Endodermal cell (in vitro differentiated cells): ENCODE results near the gene IL36A. TPM values are rescaled to one million over a fixed set of nuclear protein-coding genes. Genes with fewer than 3 reads are reported as not detected.

Experiments
- DNase-seq: peaks from one replicate; pipeline ENCODE4 v3.0.0-alpha.2; 2017
- H3K27ac ChIP-seq: 2 replicates; pipeline ENCODE4 v1.5.1; 2013; ENCODE audit warnings: mild to moderate bottlenecking, low read depth, low read length, moderate library complexity
- H3K27me3 ChIP-seq: 2 replicates; pipeline ENCODE4 v1.6.1; 2013; ENCODE audit warnings: mild to moderate bottlenecking, low read length, moderate library complexity; ENCODE audit not compliant: insufficient read depth, control insufficient read depth, poor library complexity, severe bottlenecking
- H3K36me3 ChIP-seq: 2 replicates; pipeline ENCODE4 v1.7.0; 2013; ENCODE audit warnings: mild to moderate bottlenecking, low read length, moderate library complexity; ENCODE audit not compliant: control insufficient read depth, insufficient read depth
- H3K4me1 ChIP-seq: one replicate; pipeline ENCODE4 v1.7.0; 2013; ENCODE audit warnings: low read length; ENCODE audit not compliant: control insufficient read depth, insufficient read depth
- H3K4me3 ChIP-seq: 2 replicates; pipeline ENCODE4 v1.5.1; 2013; ENCODE audit warnings: mild to moderate bottlenecking, low read length, moderate library complexity
- H3K9ac ChIP-seq: 2 replicates; pipeline ENCODE4 v1.6.1; 2013; ENCODE audit warnings: mild to moderate bottlenecking, low read length, moderate library complexity; ENCODE audit not compliant: poor library complexity, severe bottlenecking; ENCODE audit errors: extremely low read depth
- H3K9me3 ChIP-seq: 2 replicates; pipeline ENCODE4 v1.6.1; 2013; ENCODE audit warnings: mild to moderate bottlenecking, low read length, moderate library complexity; ENCODE audit not compliant: control insufficient read depth
- H3K27ac Mint-ChIP-seq: 2 replicates; pipeline ENCODE4 v1.8.0; 2020; ENCODE audit warnings: mixed read lengths
- H3K27me3 Mint-ChIP-seq: 2 replicates; pipeline ENCODE4 v1.8.0; 2021; ENCODE audit warnings: mild to moderate bottlenecking, mixed read lengths; ENCODE audit not compliant: insufficient read depth
- H3K36me3 Mint-ChIP-seq: 2 replicates; pipeline ENCODE4 v1.8.0; 2020; ENCODE audit warnings: low read depth, mixed read lengths
- H3K4me1 Mint-ChIP-seq: 2 replicates; pipeline ENCODE4 v1.8.0; 2020; ENCODE audit warnings: mixed read lengths
- H3K4me3 Mint-ChIP-seq: 2 replicates; pipeline ENCODE4 v1.8.0; 2020; ENCODE audit warnings: mild to moderate bottlenecking, moderate library complexity, mixed read lengths
- H3K9me3 Mint-ChIP-seq: 2 replicates; pipeline ENCODE4 v1.8.0; 2020; ENCODE audit warnings: mild to moderate bottlenecking, mixed read lengths
- CTCF ChIP-seq: fragments of 200-600 bp; sonication (generic); conservative IDR thresholded peaks from 2 replicates; pipeline ENCODE4 v1.5.0; 2021; ENCODE audit warnings: antibody characterized with exemption, mild to moderate bottlenecking
- WGBS, 2 experiments: methylation state at CpG; one replicate each; pipeline versions ENCODE4 v1.1.5 to v1.1.7; 2013; ENCODE audit warnings: missing lambda C conversion rate in 2 of 2, mixed read lengths in 1 of 2; ENCODE audit not compliant: insufficient coverage in 1 of 2, insufficient read length in 1 of 2; 5-methylcytosine and 5-hydroxymethylcytosine counted together
- total RNA-seq, 2 donors: library from RNA; stranded (reverse); fragmentation: NEBNext Ultra II Directional in 1 of 2; extraction: Animal tissue kit (Norgen Biotek cat#: 25700) in 1 of 2; gene quantifications; 2 replicates in 1 of 2; 3 replicates in 1 of 2; pipeline ENCODE4 v1.2.1, GENCODE V29; 2021

Gene IL36A
- total RNA-seq, 2 donors from 2014 or later: not detected

GRCh38 chr2:113025737-113026136, 20.5 kb downstream of the IL36A start:
- WGBS, 2 experiments: 53 to 60% methylated on average over 2 of the region's 2 CpGs
- no peaks in the 10 kb centered on the region for H3K4me1 ChIP-seq

GRCh38 chr2:113027691-113028090, 22.4 kb downstream of the IL36A start:
- Histone ChIP-seq H3K36me3 (no peaks in the 10 kb centered on the region), H3K27me3 (peaks cover 88% of the 10 kb centered on the region), H3K4me1 (no peaks in the 10 kb centered on the region), H3K27ac (no peak overlapping the region), H3K4me3 (no peak overlapping the region), H3K9ac (no peak overlapping the region), H3K9me3 (no peaks in the 10 kb centered on the region)
- Mint-ChIP-seq H3K36me3 (no peaks in the 10 kb centered on the region), H3K4me1 (no peaks in the 10 kb centered on the region), H3K4me3 (no peak overlapping the region), H3K9me3 (no peaks in the 10 kb centered on the region), H3K27ac (no peak overlapping the region), H3K27me3 (peaks cover 61% of the 10 kb centered on the region)
- DNase-seq: no peak
- TF ChIP-seq CTCF: no peak
- 84 to 88% methylated on average over 2 of the region's 2 CpGs for WGBS, 2 experiments

More at GRCh38 chr2:113025737-113026136, 20.5 kb downstream of the IL36A start:
- Histone ChIP-seq H3K9ac (no peak overlapping the region), H3K27ac (no peak overlapping the region), H3K4me3 (no peak overlapping the region), H3K36me3 (no peaks in the 10 kb centered on the region), H3K27me3 (peaks cover 81% of the 10 kb centered on the region), H3K9me3 (no peaks in the 10 kb centered on the region)
- Mint-ChIP-seq H3K36me3 (no peaks in the 10 kb centered on the region), H3K27ac (no peak overlapping the region), H3K4me3 (no peak overlapping the region), H3K4me1 (no peaks in the 10 kb centered on the region), H3K27me3 (peaks cover 63% of the 10 kb centered on the region), H3K9me3 (no peaks in the 10 kb centered on the region)
- DNase-seq: no peak
- no peak for TF ChIP-seq CTCF

- 13 to 18% methylated on average over 1 of the region's 1 CpG for WGBS, 2 experiments
- Mint-ChIP-seq H3K27ac (no peak overlapping the region), H3K4me3 (no peak overlapping the region), H3K9me3 (no peaks in the 10 kb centered on the region), H3K4me1 (no peaks in the 10 kb centered on the region), H3K27me3 (peaks cover 58% of the 10 kb centered on the region), H3K36me3 (no peaks in the 10 kb centered on the region)
- Histone ChIP-seq H3K9me3 (no peaks in the 10 kb centered on the region), H3K27me3 (peaks cover 88% of the 10 kb centered on the region), H3K9ac (no peak overlapping the region), H3K4me1 (no peaks in the 10 kb centered on the region), H3K27ac (no peak overlapping the region), H3K36me3 (no peaks in the 10 kb centered on the region), H3K4me3 (no peak overlapping the region)
- no peak for TF ChIP-seq CTCF
- DNase-seq: no peak
Measured at GRCh38 chr2:113028112-113028511, 22.9 kb downstream of the IL36A start.
